HG03565 (cell line): ENCODE results near the gene CELF1.

ENCODE experiments used
- ATAC-seq: cut with Tn5 transposase; IDR thresholded peaks from one replicate; pipeline ENCODE4 v1.9.1; 2021; ENCODE audit warnings: mild to moderate bottlenecking, moderate library complexity; ENCODE audit not compliant: unreplicated experiment

Gene CELF1

GRCh38 chr11:47488674-47489394 lies 64.1 kb downstream of the CELF1 start:
- ATAC-seq: no peak

DNA sequence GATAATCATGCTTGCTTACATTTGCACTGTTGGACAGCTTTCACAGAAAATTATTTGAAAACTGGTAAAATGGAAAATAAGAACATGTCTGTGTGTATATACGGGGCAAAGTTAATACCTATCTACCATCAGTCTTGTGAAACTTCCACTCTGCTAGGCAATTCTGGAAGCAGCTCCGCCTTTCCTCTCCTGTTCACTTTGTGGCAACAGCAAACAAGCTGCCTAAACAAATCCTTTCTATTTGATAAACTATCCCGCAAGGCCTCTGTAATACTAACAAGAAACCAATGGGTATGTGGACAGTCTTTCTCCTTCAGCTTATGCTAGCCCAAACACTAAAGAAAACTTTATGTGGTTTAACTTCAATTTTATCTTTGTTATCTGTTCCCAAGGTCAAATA lies 64.8 kb downstream of the CELF1 start:
- no peak for ATAC-seq

GRCh38 chr11:47487421-47487820 lies 65.5 kb downstream of the CELF1 start:
- ATAC-seq: no peak

DNA sequence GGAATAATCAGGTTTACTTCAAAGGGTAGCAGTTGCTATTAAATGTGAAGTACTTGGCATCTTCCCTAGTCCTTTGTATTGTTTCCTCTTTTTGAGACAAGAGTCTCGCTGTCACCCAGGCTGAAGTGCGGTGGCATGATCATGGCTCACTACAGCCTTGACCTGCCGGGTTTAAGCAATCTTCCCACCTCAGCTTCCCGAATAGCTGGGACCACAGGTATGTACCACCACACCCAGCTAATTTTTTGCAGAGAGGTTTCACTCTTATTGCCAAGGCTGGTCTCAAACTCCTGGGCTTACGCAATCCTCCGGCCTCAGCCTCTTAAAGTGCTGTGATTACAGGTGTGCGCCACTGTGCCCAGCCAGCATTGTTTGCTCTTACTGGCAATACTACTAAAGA lies 67.8 kb downstream of the CELF1 start:
- ATAC-seq: no peak

- no peak for ATAC-seq
Observed at GRCh38 chr11:47483457-47483856, 69.5 kb downstream of the CELF1 start.

DNA sequence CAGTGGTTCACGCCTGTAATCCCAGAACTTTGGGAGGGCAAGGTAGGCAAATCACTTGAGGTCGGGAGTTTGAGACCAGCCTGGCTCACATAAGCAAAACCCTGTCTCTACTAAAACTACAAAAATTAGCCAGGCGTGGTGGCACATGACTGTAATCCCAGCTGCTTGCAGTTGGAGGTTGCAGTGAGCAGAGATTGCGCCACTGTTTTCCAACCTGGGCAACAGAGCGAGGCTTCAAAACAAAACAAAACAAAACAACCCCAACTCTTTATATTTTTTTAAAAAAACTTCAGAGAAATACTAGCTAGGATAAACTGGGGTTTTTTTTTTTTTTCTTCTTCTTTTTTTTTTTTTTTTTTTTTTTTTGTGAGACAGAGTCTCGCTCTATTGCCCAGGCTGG lies 72.2 kb downstream of the CELF1 start:
- no peak for ATAC-seq

- no peak for ATAC-seq
Observed at GRCh38 chr11:47478651-47479329, 74.1 kb downstream of the CELF1 start.

DNA sequence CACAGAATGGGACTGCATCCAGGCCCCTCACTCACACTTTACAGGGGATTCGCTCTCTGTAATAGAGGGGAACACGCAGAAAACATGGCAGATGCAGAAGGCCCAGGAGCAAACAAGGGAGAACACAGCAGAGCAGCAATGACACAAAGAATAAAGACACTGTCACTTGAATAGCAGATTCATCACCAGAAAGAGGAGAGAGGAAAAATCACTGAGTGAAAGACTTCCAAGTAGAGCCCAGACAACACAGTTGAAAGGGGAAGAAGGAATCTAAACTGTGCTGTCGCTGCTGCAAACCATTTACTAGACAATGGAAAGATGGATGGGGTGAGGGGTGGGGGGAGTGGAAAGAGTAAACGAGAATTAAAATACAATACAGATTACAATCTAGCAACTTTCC lies 75.2 kb downstream of the CELF1 start:
- ATAC-seq: no peak

DNA sequence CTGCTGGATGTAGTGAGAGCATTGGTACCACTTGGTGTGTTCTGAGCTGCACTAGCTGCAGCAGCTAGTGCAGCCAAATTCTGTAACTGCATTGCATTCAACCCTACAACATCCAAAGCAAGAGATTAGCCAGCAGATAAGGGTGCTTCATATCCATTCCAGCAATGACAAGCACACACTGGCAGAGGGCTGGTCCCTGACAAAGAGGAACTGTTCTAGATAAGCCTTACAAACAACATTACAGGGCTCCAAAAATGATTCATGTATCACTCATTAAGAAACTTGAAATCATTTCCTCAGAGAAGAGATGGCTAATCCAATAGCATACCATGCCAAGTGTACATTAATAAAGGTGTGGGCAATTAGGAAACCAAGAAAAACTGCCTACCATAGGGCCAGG lies 75.6 kb downstream of the CELF1 start:
- no peak for ATAC-seq

DNA sequence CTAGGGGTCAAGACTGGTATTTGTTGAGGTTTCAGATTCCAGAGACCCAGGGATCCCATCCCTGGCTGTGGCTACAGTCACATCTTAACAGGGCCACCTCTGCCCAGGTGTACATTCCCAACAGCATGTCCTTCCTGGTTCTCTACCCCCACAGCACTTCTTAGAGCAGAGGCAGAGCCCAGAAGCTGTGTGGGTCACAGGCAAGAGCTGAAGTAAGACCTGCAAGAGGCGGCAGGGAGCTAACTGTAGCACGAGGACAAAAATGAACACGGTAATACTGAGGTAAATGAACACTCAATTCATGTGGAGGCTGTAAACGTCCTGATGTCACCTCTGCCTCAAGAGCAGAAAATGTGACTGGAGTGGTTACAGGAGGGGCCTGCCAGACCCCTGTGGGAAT lies 82.3 kb downstream of the CELF1 start:
- ATAC-seq: no peak

GRCh38 chr11:47469361-47470179 lies 83.4 kb downstream of the CELF1 start:
- no peak for ATAC-seq

GRCh38 chr11:47468598-47469214 lies 84.2 kb downstream of the CELF1 start:
- no peak for ATAC-seq

DNA sequence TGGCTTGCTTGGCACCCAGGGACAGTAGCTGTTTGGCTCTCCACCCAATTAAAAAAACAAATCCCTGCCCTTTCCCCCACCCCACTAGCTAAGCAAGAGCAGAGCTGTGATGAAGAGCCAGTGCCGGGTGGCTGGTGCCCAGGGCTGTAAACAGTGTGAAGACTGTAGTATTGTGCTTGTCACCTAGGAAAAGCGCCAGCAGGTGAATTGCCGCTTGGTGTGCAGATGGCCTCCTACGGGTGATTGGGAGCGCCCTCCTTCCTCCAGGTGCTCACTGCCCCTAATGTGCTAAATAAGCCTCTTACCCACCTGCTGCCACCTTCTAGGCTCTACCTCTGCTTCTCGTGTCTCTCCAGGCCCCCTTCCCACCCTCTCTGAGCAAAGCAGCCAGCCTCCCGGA lies 85.6 kb downstream of the CELF1 start:
- ATAC-seq: no peak

DNA sequence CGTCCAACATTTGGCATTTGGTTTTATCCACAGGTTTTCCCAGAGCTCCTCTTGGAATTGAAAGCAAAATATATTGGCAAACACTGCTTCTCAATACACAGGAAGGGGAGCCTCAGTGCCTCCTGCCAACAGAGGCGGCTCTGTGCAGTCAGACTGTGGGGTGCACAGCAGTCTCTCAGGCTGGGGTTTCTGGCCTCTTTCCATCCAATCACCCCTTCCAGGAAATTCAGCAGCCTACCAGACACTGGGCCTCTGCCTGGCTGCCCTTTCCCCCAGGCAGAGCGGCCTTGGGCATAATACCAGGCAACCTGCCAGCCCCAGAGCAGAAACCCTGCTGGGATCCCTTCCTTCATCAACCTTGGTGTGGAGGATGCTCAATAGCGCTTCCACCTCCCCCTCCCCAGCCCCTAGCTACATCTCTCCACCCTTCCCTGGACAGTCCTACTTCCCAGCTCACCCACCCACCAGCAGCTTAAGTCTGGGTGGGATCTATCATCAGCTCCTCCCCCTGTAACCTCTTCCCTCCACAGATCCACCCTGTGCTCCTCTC lies 86.2 kb downstream of the CELF1 start:
- no peak for ATAC-seq

DNA sequence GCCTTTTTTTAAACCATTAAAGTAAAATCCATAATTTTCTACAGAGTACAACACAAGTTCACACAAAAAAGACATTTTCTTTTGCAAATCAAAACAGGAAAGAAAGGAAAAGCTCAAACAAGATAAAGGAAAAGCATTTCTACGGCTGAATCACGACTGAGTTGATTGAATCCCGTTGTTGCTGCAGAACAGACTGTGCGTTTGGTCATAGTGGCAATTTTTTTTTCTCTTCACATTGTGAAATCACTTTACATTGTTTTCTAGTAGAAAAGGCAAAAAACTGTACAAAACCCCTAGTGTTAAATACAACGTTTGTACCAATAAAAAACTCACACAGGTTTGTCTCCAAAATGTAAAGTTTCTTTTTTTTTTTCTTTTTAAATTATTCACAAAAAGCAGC lies 86.7 kb downstream of the CELF1 start:
- no peak for ATAC-seq

DNA sequence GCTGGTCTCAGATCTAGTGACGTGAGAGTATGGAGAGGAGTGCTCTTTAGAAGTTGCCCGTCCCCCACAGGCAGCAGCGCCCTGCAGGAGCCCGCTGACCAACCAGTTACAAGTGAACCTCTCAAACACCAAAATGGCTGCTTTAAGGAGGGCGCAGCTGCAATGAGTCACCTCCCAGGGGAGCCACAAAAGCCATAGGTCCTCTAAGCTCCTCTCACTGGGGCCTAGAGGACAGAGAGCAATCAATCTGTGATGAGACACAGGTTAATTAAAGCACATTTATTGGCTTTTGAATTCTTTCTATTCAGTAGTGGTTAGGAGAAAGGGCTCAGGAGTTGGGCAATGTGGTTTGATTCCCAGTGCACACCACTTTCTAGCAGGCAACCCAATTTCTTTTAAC lies 88.4 kb downstream of the CELF1 start:
- ATAC-seq: no peak

DNA sequence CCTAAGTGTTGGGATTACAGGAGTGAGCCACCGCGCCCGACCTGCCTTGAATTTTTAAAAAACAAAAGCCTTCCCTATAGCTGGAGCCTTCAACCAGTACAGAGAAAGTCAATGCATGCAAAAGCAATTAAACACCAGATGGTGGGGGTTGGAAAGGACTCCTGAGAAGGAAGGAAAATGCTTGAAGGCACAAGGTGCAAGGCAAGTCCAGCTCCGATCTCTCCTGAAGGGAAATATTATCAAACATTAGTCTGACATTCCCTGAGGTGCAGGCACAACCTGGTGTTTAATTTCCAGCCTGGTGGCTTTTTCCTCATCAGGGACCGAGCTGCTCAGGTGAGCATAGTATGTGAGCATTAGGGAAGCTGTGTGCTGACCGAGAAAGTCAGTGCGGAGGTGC lies 91.1 kb downstream of the CELF1 start:
- no peak for ATAC-seq

DNA sequence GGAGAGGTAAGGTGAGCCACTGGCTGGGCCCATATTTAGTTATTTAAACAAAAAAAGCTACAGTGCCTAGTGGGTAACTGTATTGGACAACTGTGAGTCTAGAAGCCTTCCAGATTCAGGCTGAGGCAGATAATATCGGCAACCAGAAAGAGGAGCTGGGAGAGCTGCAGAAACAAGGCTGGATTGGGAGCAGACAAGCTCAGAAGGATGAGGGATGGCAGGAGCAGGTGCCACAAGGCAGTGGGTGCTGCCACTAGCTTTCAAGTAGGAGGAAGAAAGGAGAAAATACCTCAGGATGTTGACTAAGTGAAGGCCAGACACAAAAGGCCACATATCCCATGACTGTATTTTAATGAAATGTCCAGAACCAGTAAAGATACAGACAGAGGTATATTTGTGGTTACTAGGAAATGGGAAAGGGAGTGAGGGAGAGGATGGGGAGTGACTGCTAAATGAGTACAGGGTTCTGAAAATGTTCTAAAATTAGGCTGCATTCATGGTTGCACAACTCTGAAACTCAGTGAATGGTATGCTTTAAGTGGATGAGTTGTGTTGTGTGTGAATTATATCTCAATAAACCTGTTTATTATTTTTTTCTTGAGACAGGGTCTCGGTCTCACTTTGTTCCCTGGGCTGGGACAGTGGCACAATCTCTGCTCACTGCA lies 92.2 kb downstream of the CELF1 start:
- no peak for ATAC-seq

GRCh38 chr11:47454258-47454671 lies 98.7 kb downstream of the CELF1 start:
- peak; percentile 57 for ATAC-seq

DNA sequence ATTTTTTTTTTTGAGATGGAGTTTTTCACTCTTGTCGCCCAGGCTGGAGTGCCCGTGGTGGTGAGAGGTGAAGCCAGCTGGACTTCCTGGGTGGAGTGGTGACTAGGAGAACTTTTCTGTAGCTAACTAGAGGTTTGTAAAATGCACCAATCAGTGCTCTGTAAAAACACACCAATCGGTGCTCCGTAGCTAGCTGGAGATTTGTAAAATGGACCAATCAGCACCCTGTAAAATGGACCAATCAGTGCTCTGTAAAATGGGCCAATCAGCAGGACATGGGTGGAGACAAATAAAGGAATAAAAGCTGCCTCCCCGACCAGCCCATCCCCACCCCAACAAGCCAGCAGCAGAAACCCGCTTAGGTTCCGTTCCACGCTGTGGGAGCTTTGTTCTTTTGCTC lies 99.6 kb downstream of the CELF1 start:
- ATAC-seq: no peak

DNA sequence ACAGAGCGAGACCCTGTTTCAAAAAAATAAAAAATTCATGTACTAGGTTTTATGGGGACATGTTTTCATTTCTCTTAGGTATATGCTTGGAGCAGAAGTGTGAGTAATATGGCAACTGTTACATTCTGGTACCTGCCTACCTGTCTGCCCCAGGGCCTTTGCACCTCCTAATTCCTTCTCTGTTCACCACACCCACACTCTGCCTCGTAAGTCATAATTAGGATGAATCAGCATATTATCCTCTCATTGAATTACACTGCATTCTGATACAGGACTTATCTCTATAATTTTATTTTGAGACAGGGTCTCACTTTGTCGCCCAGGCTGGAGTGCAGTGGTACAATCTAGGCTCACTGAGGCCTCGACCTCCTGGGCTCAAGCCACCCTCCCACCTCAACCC lies 100.9 kb downstream of the CELF1 start:
- ATAC-seq: no peak
